Measurements from ENCODE around the gene CPTP.

GRCh38 chr1:1342061-1342562 lies 17.5 kb downstream of the CPTP start:
- TF ChIP-seq POLR2A (IDR thresholded peaks at IDR 0.05; ENCODE audit: low read depth), result no peak
- TF ChIP-seq CTCF (IDR thresholded peaks at IDR 0.05), result no peak

All from esophagus muscularis mucosa (tissue), 3 donors.